Central memory CD8-positive, alpha-beta T cell (primary cell): ENCODE results near the gene ZNF217.
A peak's percentile ranks its signal among the peaks of the same experiment; 100 is the strongest.
"Not testable (repeated sequence)": the region's sequence is repeated elsewhere in the genome, so short reads cannot be mapped to it uniquely, and the experiment has no call there.

Experiments
- ATAC-seq: fragments of 150-1000 bp; cut with Tn5 transposase; replicated peaks from 2 replicates; pipeline ENCODE4 v1.10.0; 2022; ENCODE audit warnings: mild to moderate bottlenecking, moderate FRiP score, moderate number of reproducible peaks; ENCODE audit not compliant: poor library complexity, severe bottlenecking; ENCODE audit errors: extremely low read depth
- DNase-seq, 2 donors: peaks; one replicate each; pipeline ENCODE4 v3.0.0; 2021; ENCODE audit warnings: low spot score in 2 of 2
- H3K27ac Mint-ChIP-seq: one replicate; pipeline ENCODE4 v1.8.0; 2022; ENCODE audit warnings: low read depth, mild to moderate bottlenecking, moderate library complexity, mixed read lengths
- H3K27me3 Mint-ChIP-seq: one replicate; pipeline ENCODE4 v1.8.0; 2022; ENCODE audit warnings: mixed read lengths
- H3K36me3 Mint-ChIP-seq: one replicate; pipeline ENCODE4 v1.8.0; 2022; ENCODE audit warnings: mild to moderate bottlenecking, moderate library complexity, mixed read lengths; ENCODE audit not compliant: insufficient read depth
- H3K4me1 Mint-ChIP-seq: one replicate; pipeline ENCODE4 v1.8.0; 2022; ENCODE audit warnings: mixed read lengths
- H3K4me3 Mint-ChIP-seq: one replicate; pipeline ENCODE4 v1.8.0; 2022; ENCODE audit warnings: mild to moderate bottlenecking, moderate library complexity, mixed read lengths
- H3K9me3 Mint-ChIP-seq: one replicate; pipeline ENCODE4 v1.8.0; 2022; ENCODE audit warnings: mixed read lengths

Gene ZNF217

GRCh38 chr20:53616489-53616888 lies 22.9 kb upstream of the ZNF217 start:
- H3K27me3 Mint-ChIP-seq, H3K4me3 Mint-ChIP-seq, H3K4me1 Mint-ChIP-seq, H3K36me3 Mint-ChIP-seq, H3K9me3 Mint-ChIP-seq, DNase-seq, H3K27ac Mint-ChIP-seq, ATAC-seq: not testable (repeated sequence)

DNA sequence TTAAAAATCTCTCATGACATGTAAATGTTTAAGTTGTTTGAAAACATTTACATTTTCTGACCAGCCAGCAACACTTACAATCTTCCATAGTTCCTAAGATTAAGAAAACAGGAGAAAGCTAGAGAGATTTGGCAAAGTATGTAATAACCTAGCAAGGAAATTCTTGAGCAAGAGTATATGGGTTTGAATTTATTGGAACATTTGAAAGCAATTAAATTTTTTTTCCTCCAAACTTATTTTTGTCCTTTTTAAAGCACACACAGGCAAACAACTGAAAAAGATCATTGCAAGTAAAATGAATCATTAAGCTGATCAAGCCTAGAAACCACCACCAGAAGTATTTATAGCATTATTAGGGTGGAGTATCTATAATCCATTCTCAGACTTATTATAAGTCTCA lies 20.1 kb upstream of the ZNF217 start:
- Mint-ChIP-seq H3K9me3 (no peaks in the 10 kb centered on the region), H3K4me1 (peaks cover 15% of the 10 kb centered on the region), H3K36me3 (peaks cover 13% of the 10 kb centered on the region), H3K27ac (no peak overlapping the region), H3K27me3 (no peaks in the 10 kb centered on the region), H3K4me3 (no peak overlapping the region)
- DNase-seq (no peak), ATAC-seq (no peak)

GRCh38 chr20:53612289-53612688 lies 18.6 kb upstream of the ZNF217 start:
- not testable (repeated sequence) for H3K9me3 Mint-ChIP-seq, H3K27me3 Mint-ChIP-seq, H3K27ac Mint-ChIP-seq, ATAC-seq, DNase-seq, H3K4me3 Mint-ChIP-seq
- Mint-ChIP-seq H3K4me1 (peaks cover 23% of the 10 kb centered on the region), H3K36me3 (peaks cover 14% of the 10 kb centered on the region)

DNA sequence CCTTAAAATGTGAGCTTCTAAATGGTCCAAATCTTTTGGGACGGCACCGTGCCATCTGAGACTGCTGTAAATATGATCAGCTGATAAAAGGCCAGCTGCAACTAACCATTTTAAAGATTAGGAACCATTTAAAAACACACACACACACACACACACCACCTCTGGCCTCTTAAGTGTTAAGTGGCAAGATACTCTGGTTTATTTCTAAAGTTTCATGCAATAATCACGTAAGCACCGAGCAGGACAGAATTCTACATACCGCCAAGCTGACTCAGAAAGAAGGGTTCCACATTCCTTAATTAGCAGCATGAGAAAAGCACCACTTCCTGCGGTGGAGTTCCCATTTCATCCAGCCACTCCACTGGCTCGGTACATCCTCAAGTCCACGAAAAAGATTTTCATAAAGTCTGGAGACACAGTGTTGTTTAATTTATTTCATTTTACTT lies 17.8 kb upstream of the ZNF217 start:
- peaks cover 23% of the 10 kb centered on the region for H3K4me1 Mint-ChIP-seq
- no peaks in the 10 kb centered on the region for H3K9me3 Mint-ChIP-seq
- H3K4me3 Mint-ChIP-seq, result no peak overlapping the region
- no peaks in the 10 kb centered on the region for H3K27me3 Mint-ChIP-seq
- DNase-seq, result no peak
- peaks cover 14% of the 10 kb centered on the region for H3K36me3 Mint-ChIP-seq
- no peak overlapping the region for H3K27ac Mint-ChIP-seq
- ATAC-seq, result no peak

- Mint-ChIP-seq H3K9me3 (no peaks in the 10 kb centered on the region), H3K36me3 (peaks cover 16% of the 10 kb centered on the region), H3K27ac (peak overlapping the region; percentile 96), H3K27me3 (no peaks in the 10 kb centered on the region), H3K4me1 (peaks cover 27% of the 10 kb centered on the region), H3K4me3 (peak overlapping the region; percentile 78)
- peak; percentile 56 to 81 for DNase-seq
- peak; percentile 82 for ATAC-seq
Observed at GRCh38 chr20:53609491-53610445, 16.1 kb upstream of the ZNF217 start.

GRCh38 chr20:53608456-53609452 lies 15.1 kb upstream of the ZNF217 start:
- DNase-seq (no peak), ATAC-seq (no peak)
- H3K9me3 Mint-ChIP-seq, result no peaks in the 10 kb centered on the region
- peaks cover 33% of the 10 kb centered on the region for H3K4me1 Mint-ChIP-seq
- peak overlapping the region; percentile 78 for H3K4me3 Mint-ChIP-seq
- H3K27ac Mint-ChIP-seq, result peak overlapping the region; percentile 96
- peaks cover 17% of the 10 kb centered on the region for H3K36me3 Mint-ChIP-seq
- no peaks in the 10 kb centered on the region for H3K27me3 Mint-ChIP-seq

- Mint-ChIP-seq H3K4me3 (peak overlapping the region; percentile 78), H3K27me3 (no peaks in the 10 kb centered on the region), H3K27ac (peak overlapping the region; percentile 49), H3K36me3 (peaks cover 17% of the 10 kb centered on the region), H3K4me1 (peaks cover 36% of the 10 kb centered on the region), H3K9me3 (no peaks in the 10 kb centered on the region)
- DNase-seq (no peak), ATAC-seq (no peak)
Observed at GRCh38 chr20:53608071-53608455, 14.4 kb upstream of the ZNF217 start.

DNA sequence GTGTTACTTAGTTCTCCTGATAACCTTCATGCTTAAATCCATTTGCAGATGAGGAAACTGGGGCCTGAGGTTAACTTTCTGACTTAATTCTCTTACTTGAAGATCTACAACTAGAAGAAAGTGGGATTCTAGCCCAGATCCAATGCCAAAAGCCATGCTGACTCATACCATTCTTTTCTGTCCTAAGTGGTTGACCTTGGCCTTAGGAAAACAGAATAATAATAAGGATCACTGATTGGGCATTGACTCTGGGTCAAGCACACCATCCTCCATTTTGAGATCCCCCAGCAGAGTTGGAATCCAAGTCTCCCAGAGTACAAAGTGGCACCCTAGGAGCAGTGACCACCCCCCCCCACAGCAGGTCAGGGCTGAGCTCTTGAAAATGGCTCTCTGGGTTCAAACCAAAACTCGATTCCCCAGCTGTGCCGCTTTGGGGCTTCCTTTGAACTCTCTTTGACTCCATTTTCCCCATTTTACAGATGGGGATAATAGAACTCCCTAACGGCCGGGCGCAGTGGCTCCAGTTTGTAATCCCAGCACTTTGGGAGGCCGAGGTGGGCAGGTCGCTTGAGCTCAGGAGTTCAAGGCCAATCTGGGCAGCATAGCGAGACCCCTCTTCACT lies 12.8 kb upstream of the ZNF217 start:
- Mint-ChIP-seq H3K4me1 (peaks cover 43% of the 10 kb centered on the region), H3K27ac (no peak overlapping the region)

GRCh38 chr20:53605401-53605800 lies 11.8 kb upstream of the ZNF217 start:
- Mint-ChIP-seq H3K27ac (peak overlapping the region; percentile 16), H3K4me1 (peaks cover 51% of the 10 kb centered on the region), H3K36me3 (peaks cover 17% of the 10 kb centered on the region)
- not testable (repeated sequence) for H3K4me3 Mint-ChIP-seq, H3K9me3 Mint-ChIP-seq, ATAC-seq, DNase-seq, H3K27me3 Mint-ChIP-seq

More for the DNA sequence above, 12.8 kb upstream of the ZNF217 start:
- H3K36me3 Mint-ChIP-seq, result peaks cover 17% of the 10 kb centered on the region
- ATAC-seq, result no peak
- H3K4me3 Mint-ChIP-seq, result no peak overlapping the region
- DNase-seq, result no peak
- no peaks in the 10 kb centered on the region for H3K27me3 Mint-ChIP-seq
- no peaks in the 10 kb centered on the region for H3K9me3 Mint-ChIP-seq

GRCh38 chr20:53604846-53605245 lies 11.2 kb upstream of the ZNF217 start:
- Mint-ChIP-seq H3K4me1 (peaks cover 53% of the 10 kb centered on the region), H3K36me3 (peaks cover 14% of the 10 kb centered on the region)
- H3K27me3 Mint-ChIP-seq, ATAC-seq, H3K4me3 Mint-ChIP-seq, H3K9me3 Mint-ChIP-seq, H3K27ac Mint-ChIP-seq, DNase-seq: not testable (repeated sequence)

DNA sequence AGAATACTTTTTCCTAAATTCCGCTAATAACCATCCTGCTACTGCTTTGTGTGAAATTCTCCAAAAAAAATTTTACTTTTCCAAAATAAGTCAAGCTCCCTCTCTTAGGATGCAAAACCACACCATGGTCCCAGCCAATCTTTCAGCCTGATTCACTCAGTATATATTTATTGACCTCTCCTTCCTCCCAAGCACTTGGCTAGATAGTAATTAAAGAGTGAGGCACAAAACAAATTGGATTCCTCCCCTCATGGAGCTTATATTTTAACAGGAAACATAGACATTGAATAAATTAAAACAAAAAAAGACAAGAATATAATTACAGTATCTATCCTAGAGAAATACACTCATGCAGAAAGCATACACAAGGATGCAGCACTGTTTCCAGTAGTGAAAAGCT lies 9.0 kb upstream of the ZNF217 start:
- Mint-ChIP-seq H3K27me3 (no peaks in the 10 kb centered on the region), H3K27ac (no peak overlapping the region), H3K9me3 (no peaks in the 10 kb centered on the region), H3K36me3 (peaks cover 3% of the 10 kb centered on the region), H3K4me3 (no peak overlapping the region), H3K4me1 (peaks cover 55% of the 10 kb centered on the region)
- ATAC-seq, result no peak
- no peak for DNase-seq
